Stimulated activated naive CD8-positive, alpha-beta T cell treated with anti-CD3 and anti-CD28 coated beads, Interleukin-15, Interleukin-2, amounts not matched to agents 100 ng/mL and 50 ng/mL, for 24 hours (primary cell): Measurements from ENCODE around the gene FAM228B.
"Not testable (repeated sequence)": the region's sequence is repeated elsewhere in the genome, so short reads cannot be mapped to it uniquely, and the experiment has no call there.

Experiments used
- H3K27ac Mint-ChIP-seq: one replicate; pipeline ENCODE4 v1.8.0; 2021; ENCODE audit warnings: mild to moderate bottlenecking, mixed read lengths
- H3K27me3 Mint-ChIP-seq: one replicate; pipeline ENCODE4 v1.8.0; 2021; ENCODE audit warnings: mixed read lengths
- H3K36me3 Mint-ChIP-seq: one replicate; pipeline ENCODE4 v1.8.0; 2021; ENCODE audit warnings: low read depth, mixed read lengths
- H3K4me1 Mint-ChIP-seq: one replicate; pipeline ENCODE4 v1.8.0; 2021; ENCODE audit warnings: low read depth, mixed read lengths
- H3K4me3 Mint-ChIP-seq: one replicate; pipeline ENCODE4 v1.8.0; 2021; ENCODE audit warnings: mild to moderate bottlenecking, mixed read lengths
- H3K9me3 Mint-ChIP-seq: one replicate; pipeline ENCODE4 v1.8.0; 2021; ENCODE audit warnings: mixed read lengths

The FAM228B gene

GRCh38 chr2:24117902-24118301 lies 5.4 kb upstream of the FAM228B start:
- H3K4me1 Mint-ChIP-seq: peaks cover 6% of the 10 kb centered on the region
- H3K27me3 Mint-ChIP-seq: no peaks in the 10 kb centered on the region
- H3K4me3 Mint-ChIP-seq: no peak overlapping the region
- no peaks in the 10 kb centered on the region for H3K9me3 Mint-ChIP-seq
- no peak overlapping the region for H3K27ac Mint-ChIP-seq
- H3K36me3 Mint-ChIP-seq: no peaks in the 10 kb centered on the region

- Mint-ChIP-seq H3K4me3 (no peak overlapping the region), H3K27ac (no peak overlapping the region), H3K9me3 (no peaks in the 10 kb centered on the region)
These were observed 2.2 kb upstream of the FAM228B start for GRCh38 chr2:24121066-24121465.

GRCh38 chr2:24121469-24121868 lies 1.8 kb upstream of the FAM228B start:
- Mint-ChIP-seq H3K27me3 (no peaks in the 10 kb centered on the region), H3K4me3 (no peak overlapping the region), H3K4me1 (peaks cover 15% of the 10 kb centered on the region), H3K9me3 (no peaks in the 10 kb centered on the region), H3K27ac (no peak overlapping the region), H3K36me3 (no peaks in the 10 kb centered on the region)

More at GRCh38 chr2:24121066-24121465, 2.2 kb upstream of the FAM228B start:
- no peaks in the 10 kb centered on the region for H3K36me3 Mint-ChIP-seq
- H3K4me1 Mint-ChIP-seq: peaks cover 15% of the 10 kb centered on the region
- H3K27me3 Mint-ChIP-seq: no peaks in the 10 kb centered on the region

- H3K4me3 Mint-ChIP-seq: peak overlapping the region; percentile 77
- H3K27ac Mint-ChIP-seq: peak overlapping the region; percentile 87
- H3K4me1 Mint-ChIP-seq: peaks cover 15% of the 10 kb centered on the region
- H3K27me3 Mint-ChIP-seq: no peaks in the 10 kb centered on the region
- no peaks in the 10 kb centered on the region for H3K9me3 Mint-ChIP-seq
- no peaks in the 10 kb centered on the region for H3K36me3 Mint-ChIP-seq
These were observed 689 bp upstream of the FAM228B start for GRCh38 chr2:24122366-24123194.

GRCh38 chr2:24123922-24124580 lies 782 bp downstream of the FAM228B start:
- H3K36me3 Mint-ChIP-seq: no peaks in the 10 kb centered on the region
- no peaks in the 10 kb centered on the region for H3K9me3 Mint-ChIP-seq
- peaks cover 15% of the 10 kb centered on the region for H3K4me1 Mint-ChIP-seq
- peak overlapping the region; percentile 83 for H3K27ac Mint-ChIP-seq
- no peaks in the 10 kb centered on the region for H3K27me3 Mint-ChIP-seq
- peak overlapping the region; percentile 80 for H3K4me3 Mint-ChIP-seq

- Mint-ChIP-seq H3K27ac (no peak overlapping the region), H3K36me3 (no peaks in the 10 kb centered on the region), H3K4me3 (no peak overlapping the region), H3K27me3 (no peaks in the 10 kb centered on the region), H3K9me3 (no peaks in the 10 kb centered on the region), H3K4me1 (peaks cover 15% of the 10 kb centered on the region)
These were observed 2.7 kb downstream of the FAM228B start for GRCh38 chr2:24125956-24126355.

GRCh38 chr2:24132543-24132942 lies 9.3 kb downstream of the FAM228B start:
- Mint-ChIP-seq H3K4me1 (no peaks in the 10 kb centered on the region), H3K27me3 (no peaks in the 10 kb centered on the region), H3K4me3 (no peak overlapping the region), H3K9me3 (peaks cover 5% of the 10 kb centered on the region), H3K36me3 (peaks cover 3% of the 10 kb centered on the region), H3K27ac (no peak overlapping the region)

- not testable (repeated sequence) for H3K27me3 Mint-ChIP-seq, H3K36me3 Mint-ChIP-seq, H3K4me1 Mint-ChIP-seq, H3K4me3 Mint-ChIP-seq, H3K27ac Mint-ChIP-seq, H3K9me3 Mint-ChIP-seq
These were observed 17.0 kb downstream of the FAM228B start for GRCh38 chr2:24140305-24140704.

- Mint-ChIP-seq H3K4me1 (no peaks in the 10 kb centered on the region), H3K27me3 (no peaks in the 10 kb centered on the region), H3K9me3 (peaks cover 20% of the 10 kb centered on the region), H3K36me3 (peaks cover 25% of the 10 kb centered on the region), H3K4me3 (no peak overlapping the region), H3K27ac (no peak overlapping the region)
These were observed 24.1 kb downstream of the FAM228B start for GRCh38 chr2:24147364-24147763.

GRCh38 chr2:24152413-24153197 lies 29.3 kb downstream of the FAM228B start:
- no peak overlapping the region for H3K27ac Mint-ChIP-seq
- H3K4me3 Mint-ChIP-seq: no peak overlapping the region
- no peaks in the 10 kb centered on the region for H3K4me1 Mint-ChIP-seq
- peaks cover 13% of the 10 kb centered on the region for H3K36me3 Mint-ChIP-seq
- H3K9me3 Mint-ChIP-seq: peaks cover 15% of the 10 kb centered on the region
- no peaks in the 10 kb centered on the region for H3K27me3 Mint-ChIP-seq

- Mint-ChIP-seq H3K36me3 (peaks cover 11% of the 10 kb centered on the region), H3K4me1 (no peaks in the 10 kb centered on the region), H3K27me3 (no peaks in the 10 kb centered on the region), H3K4me3 (no peak overlapping the region), H3K9me3 (peaks cover 8% of the 10 kb centered on the region), H3K27ac (no peak overlapping the region)
These were observed 30.2 kb downstream of the FAM228B start for GRCh38 chr2:24153478-24153877.

GRCh38 chr2:24158131-24158530 lies 34.9 kb downstream of the FAM228B start:
- no peaks in the 10 kb centered on the region for H3K4me1 Mint-ChIP-seq
- no peaks in the 10 kb centered on the region for H3K9me3 Mint-ChIP-seq
- no peaks in the 10 kb centered on the region for H3K36me3 Mint-ChIP-seq
- no peaks in the 10 kb centered on the region for H3K27me3 Mint-ChIP-seq
- no peak overlapping the region for H3K4me3 Mint-ChIP-seq
- H3K27ac Mint-ChIP-seq: no peak overlapping the region

GRCh38 chr2:24159708-24160107 lies 36.4 kb downstream of the FAM228B start:
- no peaks in the 10 kb centered on the region for H3K27me3 Mint-ChIP-seq

GRCh38 chr2:24160761-24161160 lies 37.5 kb downstream of the FAM228B start:
- H3K27me3 Mint-ChIP-seq: no peaks in the 10 kb centered on the region
- no peaks in the 10 kb centered on the region for H3K9me3 Mint-ChIP-seq
- H3K36me3 Mint-ChIP-seq: no peaks in the 10 kb centered on the region
- no peak overlapping the region for H3K27ac Mint-ChIP-seq
- H3K4me3 Mint-ChIP-seq: no peak overlapping the region
- H3K4me1 Mint-ChIP-seq: no peaks in the 10 kb centered on the region

More at GRCh38 chr2:24159708-24160107, 36.4 kb downstream of the FAM228B start:
- Mint-ChIP-seq H3K27ac (no peak overlapping the region), H3K36me3 (no peaks in the 10 kb centered on the region), H3K9me3 (no peaks in the 10 kb centered on the region), H3K4me1 (no peaks in the 10 kb centered on the region), H3K4me3 (no peak overlapping the region)

GRCh38 chr2:24162494-24162893 lies 39.2 kb downstream of the FAM228B start:
- H3K36me3 Mint-ChIP-seq: no peaks in the 10 kb centered on the region
- H3K27ac Mint-ChIP-seq: no peak overlapping the region
- no peaks in the 10 kb centered on the region for H3K9me3 Mint-ChIP-seq

More at GRCh38 chr2:24162494-24162893, 39.2 kb downstream of the FAM228B start:
- H3K27me3 Mint-ChIP-seq: no peaks in the 10 kb centered on the region
- H3K4me1 Mint-ChIP-seq: no peaks in the 10 kb centered on the region
- no peak overlapping the region for H3K4me3 Mint-ChIP-seq
